Adrenal gland (tissue), 12 donors: Measurements from ENCODE around the gene ESPNL. TPM values are rescaled to one million over a fixed set of nuclear protein-coding genes. Genes with fewer than 3 reads are reported as not detected.

Source experiments
- DNase-seq, 7 donors: peaks; one replicate each; pipeline ENCODE4 v3.0.0-alpha.2; 2019 to 2020
- H3K27ac ChIP-seq, 5 donors: fragments of 200-600 bp; sonication (generic) in 4 of 5; 1 replicate in 3 of 5; 2 replicates in 2 of 5; pipeline versions ENCODE4 v1.5.1 to v1.8.0; 2016 to 2020; ENCODE audit warnings: mild to moderate bottlenecking in 1 of 5
- H3K27me3 ChIP-seq: fragments of 200-600 bp; 2 replicates; pipeline ENCODE4 v1.8.0; 2021
- H3K36me3 ChIP-seq, 2 donors: fragments of 200-600 bp; replicated peaks in 1 of 2; 1 replicate in 1 of 2; 2 replicates in 1 of 2; pipeline versions ENCODE4 v1.5.1 to v1.8.0; 2018 to 2022
- H3K4me1 ChIP-seq, 2 donors: fragments of 200-600 bp; replicated peaks in 1 of 2; 1 replicate in 1 of 2; 2 replicates in 1 of 2; pipeline versions ENCODE4 v1.5.1 to v1.8.0; 2018 to 2021
- H3K4me3 ChIP-seq, 4 donors: fragments of 200-600 bp; sonication (generic) in 3 of 4; one replicate each; pipeline ENCODE4 v1.5.1; 2016 to 2018
- H3K9me3 ChIP-seq, 3 donors: fragments of 200-600 bp; sonication (generic) in 1 of 3; replicated peaks in 1 of 3; 1 replicate in 2 of 3; 2 replicates in 1 of 3; pipeline versions ENCODE4 v1.5.1 to v1.8.0; 2016 to 2021
- POLR2A ChIP-seq, 2 donors: fragments of 450-650 bp; IDR thresholded peaks; one replicate each; pipeline ENCODE4 v1.6.1; 2017; ENCODE audit warnings: antibody characterized with exemption in 2 of 2, mild to moderate bottlenecking in 2 of 2, moderate library complexity in 1 of 2
- whole genome bisulfite sequencing, 4 donors: extraction: QIAGEN DNeasy Blood & Tissue Kit in 2 of 4; methylation state at CpG; one replicate each; pipeline versions ENCODE4 v1.1.5 to v1.1.7; 2013 to 2017; 5-methylcytosine and 5-hydroxymethylcytosine counted together
- intact Hi-C, 2 donors: fragments of 100-400 bp; cut with DNase I; formaldehyde crosslinking; loops; one replicate each; pipeline versions ENCODE4 v1.14.1 to v1.15.0; 2022 to 2023
- polyA plus RNA-seq, 3 donors: library from polyadenylated mRNA; stranded (reverse); fragments of 200-250 nt in 2 of 3; fragments of 350-450 nt in 1 of 3; fragmentation: Illumina TruSeq in 1 of 3; extraction: RNeasy Lipid Tissue Mini Kit (QIAGEN cat#74804) in 1 of 3; gene quantifications; one replicate each; pipeline ENCODE4 v1.2.3, GENCODE V29; 2013 to 2014
- total RNA-seq, 9 donors: library from RNA; depleted of rRNA in 4 of 9; stranded (reverse); fragments of >200 nt in 4 of 9; fragments of 120-200 nt in 1 of 9; fragmentation: NEBNext Ultra II Directional in 1 of 9; extraction: Animal tissue kit (Norgen Biotek cat#: 25700) in 1 of 9; gene quantifications; one replicate each; pipeline versions ENCODE4 v1.1.0 to v1.2.4, GENCODE V29; 2013 to 2023
- TF ChIP-seq, protein P1 (sequence below), 6 experiments: fragments of 450-650 bp in 4 of 6; fragments of 200-600 bp in 2 of 6; sonication (generic) in 1 of 6; IDR thresholded peaks; 1 replicate in 5 of 6; 2 replicates in 1 of 6; pipeline versions ENCODE4 v1.5.1 to v1.8.0; 2016 to 2021; ENCODE audit warnings: antibody characterized with exemption in 6 of 6, mild to moderate bottlenecking in 2 of 6, moderate library complexity in 1 of 6
- donor health status: healthy with polysubstance abuse.
- donor health status: Bipolar disorder and iron deficiency.
- donor health status: DM: yes; HTN: yes; CAD: no.
- donor health status: DM: no; HTN: no; CAD: no.
- donor health status: DM: no; HTN: no; CAD: no.
- donor health status: DM: yes; HTN: yes; CAD: no.

ESPNL gene
- total and polyA plus RNA-seq, 12 donors = 0.03 to 5.9 (median 1.2) TPM; not detected in 5

DNA sequence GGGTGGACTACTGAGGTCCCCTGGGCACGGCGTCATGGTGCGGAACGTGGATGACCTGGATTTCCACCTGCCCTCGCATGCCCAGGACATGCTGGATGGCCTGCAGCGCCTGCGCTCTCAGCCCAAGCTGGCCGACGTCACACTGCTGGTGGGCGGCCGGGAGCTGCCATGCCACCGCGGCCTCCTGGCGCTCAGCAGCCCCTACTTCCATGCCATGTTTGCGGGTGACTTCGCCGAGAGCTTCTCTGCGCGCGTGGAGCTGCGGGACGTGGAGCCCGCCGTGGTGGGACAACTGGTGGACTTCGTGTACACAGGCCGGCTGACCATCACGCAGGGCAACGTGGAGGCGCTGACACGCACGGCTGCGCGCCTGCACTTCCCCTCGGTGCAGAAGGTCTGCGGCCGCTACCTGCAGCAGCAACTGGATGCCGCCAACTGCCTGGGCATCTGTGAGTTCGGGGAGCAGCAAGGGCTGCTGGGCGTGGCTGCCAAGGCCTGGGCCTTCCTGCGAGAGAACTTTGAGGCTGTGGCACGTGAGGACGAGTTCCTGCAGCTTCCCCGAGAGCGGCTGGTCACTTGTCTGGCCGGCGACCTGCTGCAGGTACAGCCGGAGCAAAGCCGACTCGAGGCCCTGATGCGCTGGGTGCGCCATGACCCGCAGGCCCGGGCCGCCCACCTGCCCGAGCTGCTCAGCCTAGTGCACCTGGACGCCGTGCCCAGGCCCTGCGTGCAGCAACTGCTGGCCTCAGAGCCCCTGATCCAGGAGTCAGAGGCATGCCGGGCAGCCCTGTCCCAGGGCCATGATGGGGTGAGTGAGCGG lies 40.8 kb downstream of the ESPNL start:
- no peaks in the 10 kb centered on the region for H3K27me3 ChIP-seq
- intact Hi-C loops = no loop called here
- TF ChIP-seq POLR2A (IDR thresholded peaks at IDR 0.05) = no peak
- TF ChIP-seq, protein P1, sequence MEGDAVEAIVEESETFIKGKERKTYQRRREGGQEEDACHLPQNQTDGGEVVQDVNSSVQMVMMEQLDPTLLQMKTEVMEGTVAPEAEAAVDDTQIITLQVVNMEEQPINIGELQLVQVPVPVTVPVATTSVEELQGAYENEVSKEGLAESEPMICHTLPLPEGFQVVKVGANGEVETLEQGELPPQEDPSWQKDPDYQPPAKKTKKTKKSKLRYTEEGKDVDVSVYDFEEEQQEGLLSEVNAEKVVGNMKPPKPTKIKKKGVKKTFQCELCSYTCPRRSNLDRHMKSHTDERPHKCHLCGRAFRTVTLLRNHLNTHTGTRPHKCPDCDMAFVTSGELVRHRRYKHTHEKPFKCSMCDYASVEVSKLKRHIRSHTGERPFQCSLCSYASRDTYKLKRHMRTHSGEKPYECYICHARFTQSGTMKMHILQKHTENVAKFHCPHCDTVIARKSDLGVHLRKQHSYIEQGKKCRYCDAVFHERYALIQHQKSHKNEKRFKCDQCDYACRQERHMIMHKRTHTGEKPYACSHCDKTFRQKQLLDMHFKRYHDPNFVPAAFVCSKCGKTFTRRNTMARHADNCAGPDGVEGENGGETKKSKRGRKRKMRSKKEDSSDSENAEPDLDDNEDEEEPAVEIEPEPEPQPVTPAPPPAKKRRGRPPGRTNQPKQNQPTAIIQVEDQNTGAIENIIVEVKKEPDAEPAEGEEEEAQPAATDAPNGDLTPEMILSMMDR (IDR thresholded peaks at IDR 0.05) = no peak

DNA sequence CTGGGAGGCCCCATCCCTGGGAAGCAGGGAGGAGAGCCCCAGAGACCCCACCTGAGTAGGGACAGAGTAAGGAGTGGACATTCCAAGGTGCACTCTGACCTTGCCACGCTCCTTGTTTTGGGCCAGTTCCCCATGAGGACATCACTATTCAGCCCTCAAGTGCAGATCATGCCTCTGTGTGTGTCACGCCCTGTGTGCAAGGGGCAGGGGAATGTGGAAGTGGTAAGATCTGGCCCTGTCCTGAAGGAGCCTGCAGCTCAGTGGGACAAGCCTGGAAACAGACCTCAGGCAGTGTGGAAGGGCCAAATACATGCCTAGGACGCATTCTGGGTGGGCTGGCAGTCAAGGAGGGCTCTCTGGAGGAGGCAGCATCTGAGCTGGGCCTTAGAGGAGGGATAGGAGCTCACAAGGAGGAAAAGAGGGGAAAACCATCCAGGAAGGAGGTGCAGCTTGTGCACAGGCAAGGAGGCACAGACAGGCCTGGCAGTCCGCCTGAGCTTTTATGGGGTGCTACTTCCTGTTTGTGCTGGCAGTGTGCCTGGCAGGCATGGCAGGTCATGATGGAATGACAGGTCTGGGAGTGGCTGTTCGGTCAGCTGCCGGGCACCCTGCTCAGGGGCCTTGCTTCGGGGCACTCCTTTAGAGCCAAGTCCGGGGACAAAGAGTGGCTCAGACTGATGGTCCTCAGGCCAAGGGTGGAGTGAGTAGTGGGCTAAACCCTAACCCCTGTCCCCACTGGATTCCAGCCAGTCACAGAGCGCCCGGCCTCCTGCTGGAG lies 41.6 kb downstream of the ESPNL start:
- intact Hi-C loops = no loop called here
- 70 to 73% (median 73%) methylated on average over 3 to 10 of the region's 10 CpGs for WGBS, 4 donors
- no peaks in the 10 kb centered on the region for H3K36me3 ChIP-seq
- H3K9me3 ChIP-seq = no peaks in the 10 kb centered on the region
- H3K27me3 ChIP-seq = no peaks in the 10 kb centered on the region
- H3K27ac ChIP-seq = no peak overlapping the region
- TF ChIP-seq, protein P1 (IDR thresholded peaks at IDR 0.05) = no peak
- TF ChIP-seq POLR2A (IDR thresholded peaks at IDR 0.05) = no peak
- no peak for DNase-seq
- H3K4me1 ChIP-seq = no peaks in the 10 kb centered on the region
- H3K4me3 ChIP-seq = no peak overlapping the region

More for the DNA sequence above, 40.8 kb downstream of the ESPNL start:
- no peak overlapping the region for H3K4me3 ChIP-seq
- H3K4me1 ChIP-seq = no peaks in the 10 kb centered on the region
- no peak for DNase-seq
- 90 to 95% (median 91%) methylated on average over 19 to 60 of the region's 60 CpGs for WGBS, 4 donors
- no peaks in the 10 kb centered on the region for H3K36me3 ChIP-seq
- no peaks in the 10 kb centered on the region for H3K9me3 ChIP-seq
- no peak overlapping the region for H3K27ac ChIP-seq

- WGBS, 4 donors = 80 to 82% (median 81%) methylated on average over 21 to 30 of the region's 30 CpGs; no CpG with 5 or more reads in 1 of the 4 donors
- intact Hi-C loops = no loop called here
- H3K4me3 ChIP-seq = no peak overlapping the region
- H3K27ac ChIP-seq = no peak overlapping the region
- H3K36me3 ChIP-seq = no peaks in the 10 kb centered on the region
- TF ChIP-seq, protein P1 (IDR thresholded peaks at IDR 0.05) = no peak
- no peak for TF ChIP-seq POLR2A (IDR thresholded peaks at IDR 0.05)
- no peaks in the 10 kb centered on the region for H3K27me3 ChIP-seq
- no peaks in the 10 kb centered on the region for H3K4me1 ChIP-seq
- no peak for DNase-seq
- no peaks in the 10 kb centered on the region for H3K9me3 ChIP-seq
These were observed 42.5 kb downstream of the ESPNL start for GRCh38 chr2:238142382-238143205.
